Uterus (tissue), 4 donors: Measurements from ENCODE around the gene SOX2. TPM values are rescaled to one million over a fixed set of nuclear protein-coding genes. Genes with fewer than 3 reads are reported as not detected.

Source experiments
- DNase-seq, 2 donors: peaks; one replicate each; pipeline ENCODE4 v3.0.0-alpha.2; 2019 to 2020
- H3K27ac ChIP-seq, 2 donors: fragments of 200-600 bp; sonication (generic); 1 replicate in 1 of 2; 2 replicates in 1 of 2; pipeline ENCODE4 v1.5.1; 2016 to 2018
- H3K27me3 ChIP-seq, 2 donors: fragments of 200-600 bp; sonication (generic); one replicate each; pipeline ENCODE4 v1.5.1; 2018 to 2019; ENCODE audit warnings: control low read depth in 1 of 2
- H3K36me3 ChIP-seq, 2 donors: fragments of 200-600 bp; sonication (generic); one replicate each; pipeline ENCODE4 v1.5.1; 2019; ENCODE audit warnings: control low read depth in 1 of 2
- H3K4me1 ChIP-seq, 2 donors: fragments of 200-600 bp; sonication (generic); one replicate each; pipeline ENCODE4 v1.5.1; 2018 to 2019; ENCODE audit warnings: control low read depth in 1 of 2
- H3K4me3 ChIP-seq, 2 donors: fragments of 200-600 bp; sonication (generic); 1 replicate in 1 of 2; 2 replicates in 1 of 2; pipeline ENCODE4 v1.5.1; 2018 to 2019; ENCODE audit warnings: mild to moderate bottlenecking in 1 of 2
- H3K9me3 ChIP-seq, 2 donors: fragments of 200-600 bp; sonication (generic); one replicate each; pipeline ENCODE4 v1.5.1; 2019; ENCODE audit warnings: control low read depth in 1 of 2
- POLR2A ChIP-seq, 2 donors: fragments of 450-650 bp; IDR thresholded peaks; one replicate each; pipeline ENCODE4 v1.6.1; 2016; ENCODE audit warnings: antibody characterized with exemption in 2 of 2, mild to moderate bottlenecking in 1 of 2, moderate library complexity in 1 of 2
- intact Hi-C: fragments of 100-400 bp; cut with DNase I; formaldehyde crosslinking; loops from one replicate; pipeline ENCODE4 v1.15.1; 2023; ENCODE audit warnings: low total_unique reads
- total RNA-seq, 4 donors: library from RNA; depleted of rRNA in 3 of 4; stranded (reverse); fragments of >200 nt in 3 of 4; gene quantifications; one replicate each; pipeline versions ENCODE4 v1.1.0 to v1.2.4, GENCODE V29; 2014 to 2023
- TF ChIP-seq, protein P1 (sequence below), 4 experiments: fragments of 200-600 bp in 2 of 4; fragments of 450-650 bp in 2 of 4; sonication (generic) in 2 of 4; IDR thresholded peaks; one replicate each; pipeline ENCODE4 v1.5.1; 2016 to 2019; ENCODE audit warnings: antibody characterized with exemption in 4 of 4, mild to moderate bottlenecking in 2 of 4, moderate library complexity in 1 of 4
- donor health status: DM: yes; HTN: yes; CAD: no.

The SOX2 gene
- total RNA-seq, 4 donors from 2014 or later: 0.18 to 0.35 TPM; not detected in 2

DNA sequence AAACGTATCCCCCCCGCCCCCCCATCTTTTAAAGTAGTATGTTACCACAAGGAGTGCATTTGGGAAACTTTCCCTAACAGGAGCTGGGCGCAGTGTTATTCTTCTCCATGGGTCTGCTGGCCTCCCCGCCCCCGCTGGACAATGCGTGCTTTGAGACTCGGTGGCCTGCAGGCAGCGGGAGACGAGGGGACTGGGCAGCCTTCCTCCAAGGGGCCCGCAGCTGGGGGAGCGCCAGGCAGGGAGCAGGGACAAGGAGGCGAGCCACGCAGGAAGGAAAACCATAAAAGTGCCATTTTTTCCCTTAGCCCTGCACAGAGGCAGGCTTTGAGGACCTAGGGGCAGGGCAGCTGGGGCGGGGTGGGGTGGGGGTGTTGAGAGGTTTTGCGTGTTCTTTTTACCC is 14.1 kb downstream of the SOX2 start:
- H3K36me3 ChIP-seq: no peaks in the 10 kb centered on the region
- H3K9me3 ChIP-seq: no peaks in the 10 kb centered on the region
- peaks cover 0 to 4% of the 10 kb centered on the region in 2 donors for H3K4me1 ChIP-seq
- DNase-seq: no peak
- TF ChIP-seq, protein P1, sequence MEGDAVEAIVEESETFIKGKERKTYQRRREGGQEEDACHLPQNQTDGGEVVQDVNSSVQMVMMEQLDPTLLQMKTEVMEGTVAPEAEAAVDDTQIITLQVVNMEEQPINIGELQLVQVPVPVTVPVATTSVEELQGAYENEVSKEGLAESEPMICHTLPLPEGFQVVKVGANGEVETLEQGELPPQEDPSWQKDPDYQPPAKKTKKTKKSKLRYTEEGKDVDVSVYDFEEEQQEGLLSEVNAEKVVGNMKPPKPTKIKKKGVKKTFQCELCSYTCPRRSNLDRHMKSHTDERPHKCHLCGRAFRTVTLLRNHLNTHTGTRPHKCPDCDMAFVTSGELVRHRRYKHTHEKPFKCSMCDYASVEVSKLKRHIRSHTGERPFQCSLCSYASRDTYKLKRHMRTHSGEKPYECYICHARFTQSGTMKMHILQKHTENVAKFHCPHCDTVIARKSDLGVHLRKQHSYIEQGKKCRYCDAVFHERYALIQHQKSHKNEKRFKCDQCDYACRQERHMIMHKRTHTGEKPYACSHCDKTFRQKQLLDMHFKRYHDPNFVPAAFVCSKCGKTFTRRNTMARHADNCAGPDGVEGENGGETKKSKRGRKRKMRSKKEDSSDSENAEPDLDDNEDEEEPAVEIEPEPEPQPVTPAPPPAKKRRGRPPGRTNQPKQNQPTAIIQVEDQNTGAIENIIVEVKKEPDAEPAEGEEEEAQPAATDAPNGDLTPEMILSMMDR (IDR thresholded peaks at IDR 0.05): no peak
- TF ChIP-seq POLR2A (IDR thresholded peaks at IDR 0.05): no peak
- intact Hi-C loops: no loop called here
- peaks cover 4 to 83% of the 10 kb centered on the region in 2 donors for H3K27me3 ChIP-seq
- H3K4me3 ChIP-seq: no peak overlapping the region
- H3K27ac ChIP-seq: no peak overlapping the region

DNA sequence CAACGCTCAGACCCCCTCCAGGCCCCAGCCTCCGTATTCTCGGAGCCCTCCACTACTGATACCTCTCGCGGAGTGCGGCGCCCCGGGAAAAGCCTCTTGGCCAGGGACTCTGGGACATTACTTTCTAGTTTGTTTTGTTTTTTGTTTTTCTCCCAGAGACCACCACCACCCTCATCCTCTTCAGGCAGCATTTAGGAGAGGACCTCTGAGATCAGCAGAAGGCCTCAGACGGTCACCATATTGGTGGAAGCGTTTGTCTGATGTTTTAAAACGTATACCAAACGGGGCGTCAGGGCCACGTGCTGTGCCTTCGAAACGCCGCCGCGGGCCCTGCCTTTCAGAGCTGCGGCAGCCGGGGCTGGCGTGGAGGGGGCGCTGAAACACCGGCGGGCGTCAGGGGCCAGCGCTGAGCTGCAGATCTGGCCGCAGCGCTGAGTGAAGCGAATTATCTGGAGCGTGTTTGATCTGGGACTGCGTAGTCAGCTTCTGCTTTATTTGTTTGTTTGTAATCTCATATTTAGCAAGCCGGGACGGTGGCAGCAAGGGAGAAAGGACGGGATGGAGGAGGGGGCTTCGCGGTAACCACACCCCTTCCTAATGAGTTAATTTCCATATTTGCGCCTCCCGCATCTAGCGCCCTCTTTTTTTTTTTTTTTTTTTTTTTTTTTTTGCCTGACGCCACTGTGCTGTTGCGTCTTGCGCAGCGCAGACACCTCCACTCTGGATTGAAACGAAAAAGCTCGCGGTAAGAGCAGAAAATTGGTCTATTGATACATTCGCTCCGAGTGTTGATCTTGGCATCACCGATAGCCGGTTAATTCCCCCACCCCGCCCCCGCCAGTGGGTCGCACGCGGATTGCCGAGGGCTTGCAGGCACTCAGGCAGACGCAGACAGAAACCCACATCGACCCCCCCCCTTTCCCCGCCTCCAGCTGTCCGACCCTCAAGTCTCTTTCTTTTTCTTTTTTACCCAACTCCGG is 14.9 kb downstream of the SOX2 start:
- DNase-seq: no peak
- peaks cover 0 to 4% of the 10 kb centered on the region in 2 donors for H3K4me1 ChIP-seq
- H3K9me3 ChIP-seq: no peaks in the 10 kb centered on the region
- no peak overlapping the region for H3K4me3 ChIP-seq
- TF ChIP-seq, protein P1 (IDR thresholded peaks at IDR 0.05): no peak
- no peak for TF ChIP-seq POLR2A (IDR thresholded peaks at IDR 0.05)
- H3K27ac ChIP-seq: no peak overlapping the region
- intact Hi-C loops: no loop called here
- no peaks in the 10 kb centered on the region for H3K36me3 ChIP-seq
- H3K27me3 ChIP-seq: peaks cover 4 to 75% of the 10 kb centered on the region in 2 donors

DNA sequence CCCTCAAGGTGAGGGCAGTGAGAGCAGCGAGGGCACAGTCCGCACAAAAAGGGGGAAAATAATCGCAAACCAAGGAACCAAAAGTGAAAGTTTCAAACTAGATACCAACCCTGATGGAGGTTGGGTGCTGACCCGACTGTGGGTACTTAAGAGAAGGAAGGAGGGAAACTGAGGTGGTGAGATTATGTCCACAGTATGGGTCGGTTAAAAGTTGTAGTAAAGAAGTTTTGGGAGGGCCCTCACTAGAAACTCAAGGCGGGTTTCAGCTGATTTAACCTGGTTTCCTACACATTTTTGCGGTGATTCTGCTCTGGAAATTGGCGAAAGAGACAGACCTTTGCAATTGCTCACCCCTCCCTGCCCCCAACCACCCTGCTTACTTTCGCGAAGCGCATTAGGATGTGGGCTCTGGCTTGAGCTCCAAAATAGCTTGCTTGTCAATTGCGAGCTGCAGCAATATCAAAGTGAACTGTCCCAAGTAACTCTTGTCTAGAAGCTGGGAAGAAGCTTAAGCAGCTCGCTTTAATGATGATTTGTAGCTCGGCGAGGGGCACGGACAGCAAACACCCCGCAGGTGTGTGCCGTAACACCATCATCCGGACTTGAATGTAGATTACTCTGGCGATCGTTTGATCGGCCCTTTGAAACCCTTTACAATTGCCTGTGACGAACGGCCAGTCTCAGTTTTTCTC is 15.8 kb downstream of the SOX2 start:
- no peak overlapping the region for H3K27ac ChIP-seq
- H3K4me1 ChIP-seq: peaks cover 0 to 4% of the 10 kb centered on the region in 2 donors
- no peak overlapping the region for H3K4me3 ChIP-seq
- no peaks in the 10 kb centered on the region for H3K36me3 ChIP-seq
- no peaks in the 10 kb centered on the region for H3K9me3 ChIP-seq
- no peak for DNase-seq
- H3K27me3 ChIP-seq: peaks cover 4 to 67% of the 10 kb centered on the region in 2 donors
- intact Hi-C loops: no loop called here
- TF ChIP-seq, protein P1 (IDR thresholded peaks at IDR 0.05): no peak
- no peak for TF ChIP-seq POLR2A (IDR thresholded peaks at IDR 0.05)

DNA sequence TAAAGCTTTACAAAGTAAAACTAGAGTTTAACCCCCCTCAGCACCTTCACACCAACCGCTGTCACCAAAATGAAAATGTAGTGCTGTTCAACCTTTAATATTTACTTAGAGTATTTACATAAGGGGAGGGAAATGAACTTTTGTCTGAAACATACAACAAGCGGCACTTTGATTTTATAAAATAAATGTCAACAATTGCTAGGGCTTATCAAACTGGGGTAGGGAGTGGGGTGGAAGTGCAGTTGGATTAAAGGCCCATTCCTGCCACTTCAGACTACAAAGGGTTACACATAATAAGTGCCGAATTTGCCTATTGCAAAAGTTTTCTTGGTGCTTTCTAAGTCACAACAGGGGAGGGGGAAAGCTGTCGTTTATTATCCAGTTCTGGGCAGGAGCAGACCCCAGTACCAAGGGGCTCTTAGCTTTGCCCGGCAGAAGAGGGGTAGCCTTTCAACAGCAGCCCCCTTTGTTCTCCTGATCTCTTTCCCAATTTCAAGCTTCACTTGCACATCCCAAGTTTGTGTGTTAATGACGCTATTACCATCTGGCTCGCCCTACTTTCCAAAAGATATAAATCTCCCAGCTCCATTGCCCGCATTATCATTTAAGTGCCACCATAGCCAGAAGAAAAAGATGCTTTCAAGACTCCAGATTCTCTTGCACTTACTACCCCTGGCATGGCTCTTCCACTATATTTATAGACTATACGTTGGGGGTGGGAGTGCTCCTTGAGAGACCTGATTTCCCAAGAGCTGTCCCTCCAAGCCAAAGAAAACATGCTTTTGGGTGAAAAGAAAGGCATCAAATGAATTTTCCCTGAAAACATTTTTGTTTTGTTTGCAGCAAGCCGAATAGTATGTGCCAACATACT is 17.0 kb downstream of the SOX2 start:
- intact Hi-C loops: no loop called here
- H3K4me1 ChIP-seq: peaks cover 0 to 4% of the 10 kb centered on the region in 2 donors
- H3K27me3 ChIP-seq: peaks cover 4 to 55% of the 10 kb centered on the region in 2 donors
- no peak for DNase-seq
- no peak overlapping the region for H3K27ac ChIP-seq
- no peaks in the 10 kb centered on the region for H3K9me3 ChIP-seq
- no peak overlapping the region for H3K4me3 ChIP-seq
- TF ChIP-seq, protein P1 (IDR thresholded peaks at IDR 0.05): no peak
- no peak for TF ChIP-seq POLR2A (IDR thresholded peaks at IDR 0.05)
- H3K36me3 ChIP-seq: no peaks in the 10 kb centered on the region
